K562 (cell line): ENCODE measurements around the gene IL2RG. TPM values are rescaled to one million over a fixed set of nuclear protein-coding genes. Genes with fewer than 3 reads are reported as not detected.

ENCODE experiments used
- CHD1 ChIP-seq: fragments of 200-600 bp; sonication (generic); IDR thresholded peaks from one replicate; pipeline ENCODE4 v1.6.1; 2012; ENCODE audit warnings: mild to moderate bottlenecking, moderate library complexity, low read length, inconsistent platforms
- GATA2 ChIP-seq: sonication (generic); formaldehyde crosslinking; IDR thresholded peaks from 2 replicates; pipeline ENCODE4 v1.4.0; 2020; ENCODE audit warnings: mild to moderate bottlenecking, missing genetic modification reagents
- GTF2E2 ChIP-seq: fragments of 200-800 bp; sonication (Bioruptor generic); IDR thresholded peaks from 2 replicates; pipeline ENCODE4 v1.6.1; 2016; ENCODE audit warnings: missing genetic modification characterization, missing compliant biosample characterization
- NRF1 ChIP-seq, 2 experiments: fragments of 450-650 bp; IDR thresholded peaks in 1 of 2; conservative IDR thresholded peaks in 1 of 2; 2 replicates each; pipeline ENCODE4 v1.6.1; 2014; ENCODE audit warnings: mild to moderate bottlenecking in 2 of 2
- PHTF2 ChIP-seq: fragments of 250-450 bp; sonication (Bioruptor Pico); IDR thresholded peaks from 2 replicates; pipeline ENCODE4 v1.5.0; 2021; ENCODE audit warnings: mild to moderate bottlenecking
- RBM39 ChIP-seq: fragments of 200-400 bp; formaldehyde crosslinking; optimal IDR thresholded peaks from 2 replicates; pipeline ENCODE3; 2018; ENCODE audit warnings: low read depth, low read length
- SP1 ChIP-seq: sonication (generic); formaldehyde crosslinking; IDR thresholded peaks from 2 replicates; pipeline ENCODE4 v1.8.1; 2022; ENCODE audit warnings: mild to moderate bottlenecking, missing genetic modification reagents
- SUPT5H ChIP-seq: fragments of 450-650 bp; IDR thresholded peaks from 2 replicates; pipeline ENCODE4 v1.6.1; 2016
- ZFX ChIP-seq: sonication (generic); formaldehyde crosslinking; IDR thresholded peaks from 2 replicates; pipeline ENCODE4 v1.8.0; 2022; ENCODE audit warnings: mild to moderate bottlenecking, missing genetic modification reagents, moderate library complexity
- ZNF175 ChIP-seq: fragments of 200-800 bp; sonication (Bioruptor generic); IDR thresholded peaks from 2 replicates; pipeline ENCODE4 v1.6.1; 2016; ENCODE audit warnings: low read depth, mild to moderate bottlenecking, missing genetic modification characterization, missing compliant biosample characterization
- polyA plus RNA-seq, 8 experiments: library from polyadenylated mRNA; depleted of rRNA in 4 of 8; stranded (reverse) in 5 of 8; unstranded in 3 of 8; fragments of >200 nt; fragmentation: Nextera tagmentation in 2 of 8; fragmentation: Illumina TruSeq in 1 of 8; extraction: Ambion mirVana in 2 of 8; extraction: Trizol in 1 of 8; gene quantifications; 2 replicates each; pipeline versions ENCODE4 v1.2.1 to v1.2.3, GENCODE V29; 2011 to 2014; ENCODE audit warnings: inconsistent platforms in 1 of 8, missing spikeins in 1 of 8
- total RNA-seq, 7 experiments: library from RNA; depleted of rRNA in 6 of 7; stranded (reverse); fragments of >200 nt in 6 of 7; fragmentation: Illumina TruSeq in 2 of 7; extraction: Trizol in 2 of 7; gene quantifications; 2 replicates each; pipeline versions ENCODE4 v1.2.1 to v1.2.3, GENCODE V29; 2011 to 2021; ENCODE audit warnings: low replicate concordance in 1 of 7
- TF ChIP-seq, protein P1 (sequence below): fragments of 450-650 bp; IDR thresholded peaks from 2 replicates; pipeline ENCODE4 v1.6.1; 2016; ENCODE audit warnings: low read depth
- TF ChIP-seq, protein P2 (sequence below): fragments of 450-650 bp; formaldehyde crosslinking; IDR thresholded peaks from 2 replicates; pipeline ENCODE4 v1.4.0; 2020; ENCODE audit warnings: mild to moderate bottlenecking, moderate library complexity
- TF ChIP-seq, protein P3 (sequence below), 2 experiments: fragments of 450-650 bp; conservative IDR thresholded peaks; 2 replicates each; pipeline ENCODE4 v1.6.1; 2017; ENCODE audit warnings: mild to moderate bottlenecking in 2 of 2, moderate library complexity in 2 of 2
- TF ChIP-seq, protein P4 (sequence below), 2 experiments: fragments of 450-650 bp in 1 of 2; sonication (generic) in 1 of 2; formaldehyde crosslinking; conservative IDR thresholded peaks; 2 replicates each; pipeline versions ENCODE4 v1.4.0 to v1.8.1; 2020 to 2022; ENCODE audit warnings: mild to moderate bottlenecking in 1 of 2, missing genetic modification reagents in 1 of 2

IL2RG gene
- total and polyA plus RNA-seq, 9 of the 15 experiments (the other 6 are each of a cell fraction or from before 2014, with no cell fraction given), result 5.5 to 55.4 (median 19.7) TPM

DNA sequence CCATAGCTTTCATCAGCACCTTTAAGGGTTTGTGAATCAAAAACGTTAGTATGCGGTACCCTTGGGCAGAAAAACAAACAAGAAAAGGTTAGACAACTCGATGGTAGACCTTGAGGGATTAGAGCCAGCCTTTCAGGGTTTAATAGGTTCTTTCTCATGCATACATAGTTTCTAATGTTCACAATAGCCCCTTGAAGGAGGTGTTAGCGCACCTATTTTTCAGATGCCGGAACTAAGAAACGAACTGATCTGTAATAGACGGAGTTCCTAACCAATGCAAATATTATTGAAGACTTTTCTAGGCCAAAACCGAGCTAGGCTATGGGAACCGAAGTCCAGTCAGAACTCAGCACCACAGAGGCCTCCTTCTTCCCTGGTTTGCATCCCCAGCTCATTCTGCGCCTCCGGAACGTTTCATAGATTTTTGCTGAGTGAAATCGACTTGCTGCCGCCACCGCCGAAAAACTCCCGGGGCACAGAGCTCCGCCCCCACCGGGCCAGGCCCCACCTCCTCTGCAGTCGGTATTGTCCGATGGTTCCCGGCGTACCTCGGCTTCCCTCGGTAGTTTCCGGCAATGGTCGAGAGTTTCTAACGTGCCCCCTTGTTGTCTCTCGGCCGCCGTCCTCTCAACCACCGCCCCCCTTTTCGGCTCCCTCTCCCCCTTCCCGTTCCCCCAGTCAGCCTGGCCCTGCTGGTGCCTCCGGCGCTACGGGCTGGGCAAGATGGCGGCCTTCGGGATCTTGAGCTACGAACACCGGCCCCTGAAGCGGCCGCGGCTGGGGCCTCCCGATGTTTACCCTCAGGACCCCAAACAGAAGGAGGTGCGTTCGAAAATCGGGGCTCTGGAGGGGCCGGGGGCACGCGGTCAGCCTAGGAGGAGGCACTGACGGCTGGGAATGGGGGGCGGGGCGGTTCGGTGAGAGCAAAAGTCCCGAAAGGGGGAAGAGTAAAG, 6.9 kb upstream of the IL2RG start, which contains the start of gene MED12 (continued):
- TF ChIP-seq, protein P1, sequence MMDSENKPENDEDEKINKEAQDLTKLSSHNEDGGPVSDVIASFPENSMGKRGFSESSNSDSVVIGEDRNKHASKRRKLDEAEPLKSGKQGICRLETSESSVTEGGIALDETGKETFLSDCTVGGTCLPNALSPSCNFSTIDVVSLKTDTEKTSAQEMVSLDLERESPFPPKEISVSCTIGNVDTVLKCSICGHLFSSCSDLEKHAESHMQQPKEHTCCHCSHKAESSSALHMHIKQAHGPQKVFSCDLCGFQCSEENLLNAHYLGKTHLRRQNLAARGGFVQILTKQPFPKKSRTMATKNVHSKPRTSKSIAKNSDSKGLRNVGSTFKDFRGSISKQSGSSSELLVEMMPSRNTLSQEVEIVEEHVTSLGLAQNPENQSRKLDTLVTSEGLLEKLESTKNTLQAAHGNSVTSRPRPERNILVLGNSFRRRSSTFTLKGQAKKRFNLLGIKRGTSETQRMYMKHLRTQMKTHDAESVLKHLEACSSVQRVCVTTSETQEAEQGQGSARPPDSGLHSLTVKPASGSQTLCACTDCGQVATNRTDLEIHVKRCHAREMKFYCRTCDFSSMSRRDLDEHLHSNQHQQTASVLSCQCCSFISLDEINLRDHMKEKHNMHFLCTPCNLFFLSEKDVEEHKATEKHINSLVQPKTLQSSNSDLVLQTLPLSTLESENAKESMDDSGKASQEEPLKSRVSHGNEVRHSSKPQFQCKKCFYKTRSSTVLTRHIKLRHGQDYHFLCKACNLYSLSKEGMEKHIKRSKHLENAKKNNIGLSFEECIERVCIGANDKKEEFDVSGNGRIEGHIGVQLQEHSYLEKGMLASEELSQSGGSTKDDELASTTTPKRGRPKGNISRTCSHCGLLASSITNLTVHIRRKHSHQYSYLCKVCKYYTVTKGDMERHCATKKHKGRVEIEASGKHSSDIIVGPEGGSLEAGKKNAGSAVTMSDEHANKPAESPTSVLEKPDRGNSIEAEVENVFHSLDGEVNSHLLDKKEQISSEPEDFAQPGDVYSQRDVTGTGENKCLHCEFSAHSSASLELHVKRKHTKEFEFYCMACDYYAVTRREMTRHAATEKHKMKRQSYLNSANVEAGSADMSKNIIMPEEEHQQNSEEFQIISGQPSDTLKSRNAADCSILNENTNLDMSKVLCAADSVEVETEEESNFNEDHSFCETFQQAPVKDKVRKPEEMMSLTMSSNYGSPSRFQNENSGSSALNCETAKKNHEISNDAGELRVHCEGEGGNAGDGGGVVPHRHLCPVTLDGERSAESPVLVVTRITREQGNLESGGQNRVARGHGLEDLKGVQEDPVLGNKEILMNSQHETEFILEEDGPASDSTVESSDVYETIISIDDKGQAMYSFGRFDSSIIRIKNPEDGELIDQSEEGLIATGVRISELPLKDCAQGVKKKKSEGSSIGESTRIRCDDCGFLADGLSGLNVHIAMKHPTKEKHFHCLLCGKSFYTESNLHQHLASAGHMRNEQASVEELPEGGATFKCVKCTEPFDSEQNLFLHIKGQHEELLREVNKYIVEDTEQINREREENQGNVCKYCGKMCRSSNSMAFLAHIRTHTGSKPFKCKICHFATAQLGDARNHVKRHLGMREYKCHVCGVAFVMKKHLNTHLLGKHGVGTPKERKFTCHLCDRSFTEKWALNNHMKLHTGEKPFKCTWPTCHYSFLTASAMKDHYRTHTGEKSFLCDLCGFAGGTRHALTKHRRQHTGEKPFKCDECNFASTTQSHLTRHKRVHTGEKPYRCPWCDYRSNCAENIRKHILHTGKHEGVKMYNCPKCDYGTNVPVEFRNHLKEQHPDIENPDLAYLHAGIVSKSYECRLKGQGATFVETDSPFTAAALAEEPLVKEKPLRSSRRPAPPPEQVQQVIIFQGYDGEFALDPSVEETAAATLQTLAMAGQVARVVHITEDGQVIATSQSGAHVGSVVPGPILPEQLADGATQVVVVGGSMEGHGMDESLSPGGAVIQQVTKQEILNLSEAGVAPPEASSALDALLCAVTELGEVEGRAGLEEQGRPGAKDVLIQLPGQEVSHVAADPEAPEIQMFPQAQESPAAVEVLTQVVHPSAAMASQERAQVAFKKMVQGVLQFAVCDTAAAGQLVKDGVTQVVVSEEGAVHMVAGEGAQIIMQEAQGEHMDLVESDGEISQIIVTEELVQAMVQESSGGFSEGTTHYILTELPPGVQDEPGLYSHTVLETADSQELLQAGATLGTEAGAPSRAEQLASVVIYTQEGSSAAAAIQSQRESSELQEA, result peak; percentile 81
- no peak for TF ChIP-seq GATA2
- TF ChIP-seq SUPT5H, result peak; percentile 70
- TF ChIP-seq, protein P2, sequence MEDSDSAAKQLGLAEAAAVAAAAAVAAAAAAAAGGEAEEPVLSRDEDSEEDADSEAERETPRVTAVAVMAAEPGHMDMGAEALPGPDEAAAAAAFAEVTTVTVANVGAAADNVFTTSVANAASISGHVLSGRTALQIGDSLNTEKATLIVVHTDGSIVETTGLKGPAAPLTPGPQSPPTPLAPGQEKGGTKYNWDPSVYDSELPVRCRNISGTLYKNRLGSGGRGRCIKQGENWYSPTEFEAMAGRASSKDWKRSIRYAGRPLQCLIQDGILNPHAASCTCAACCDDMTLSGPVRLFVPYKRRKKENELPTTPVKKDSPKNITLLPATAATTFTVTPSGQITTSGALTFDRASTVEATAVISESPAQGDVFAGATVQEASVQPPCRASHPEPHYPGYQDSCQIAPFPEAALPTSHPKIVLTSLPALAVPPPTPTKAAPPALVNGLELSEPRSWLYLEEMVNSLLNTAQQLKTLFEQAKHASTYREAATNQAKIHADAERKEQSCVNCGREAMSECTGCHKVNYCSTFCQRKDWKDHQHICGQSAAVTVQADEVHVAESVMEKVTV (CRISPR knock-in tag), result peak; percentile 69
- 0 out of 4 replicates have a peak, but pooled peaks of 1 of the 2 experiments have one; percentile 20 for TF ChIP-seq NRF1 (conservative IDR thresholded peaks at IDR 0.05 in 1 of 2, IDR thresholded peaks at IDR 0.05 in 1 of 2)
- TF ChIP-seq GTF2E2 (tag), result peak; percentile 57; the same call in 1 of the 2 replicates
- TF ChIP-seq RBM39, result no peak
- no peak for TF ChIP-seq PHTF2 (CRISPR knock-in tag)
- no peak for TF ChIP-seq ZNF175 (CRISPR knock-in tag)
- peak; percentile 28 for TF ChIP-seq CHD1
- TF ChIP-seq, protein P3, sequence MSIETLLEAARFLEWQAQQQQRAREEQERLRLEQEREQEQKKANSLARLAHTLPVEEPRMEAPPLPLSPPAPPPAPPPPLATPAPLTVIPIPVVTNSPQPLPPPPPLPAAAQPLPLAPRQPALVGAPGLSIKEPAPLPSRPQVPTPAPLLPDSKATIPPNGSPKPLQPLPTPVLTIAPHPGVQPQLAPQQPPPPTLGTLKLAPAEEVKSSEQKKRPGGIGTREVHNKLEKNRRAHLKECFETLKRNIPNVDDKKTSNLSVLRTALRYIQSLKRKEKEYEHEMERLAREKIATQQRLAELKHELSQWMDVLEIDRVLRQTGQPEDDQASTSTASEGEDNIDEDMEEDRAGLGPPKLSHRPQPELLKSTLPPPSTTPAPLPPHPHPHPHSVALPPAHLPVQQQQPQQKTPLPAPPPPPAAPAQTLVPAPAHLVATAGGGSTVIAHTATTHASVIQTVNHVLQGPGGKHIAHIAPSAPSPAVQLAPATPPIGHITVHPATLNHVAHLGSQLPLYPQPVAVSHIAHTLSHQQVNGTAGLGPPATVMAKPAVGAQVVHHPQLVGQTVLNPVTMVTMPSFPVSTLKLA (conservative IDR thresholded peaks at IDR 0.05), result peak in 1 of 2 experiments; percentile 47; a peak in 1 of 4 replicates
- TF ChIP-seq, protein P4, sequence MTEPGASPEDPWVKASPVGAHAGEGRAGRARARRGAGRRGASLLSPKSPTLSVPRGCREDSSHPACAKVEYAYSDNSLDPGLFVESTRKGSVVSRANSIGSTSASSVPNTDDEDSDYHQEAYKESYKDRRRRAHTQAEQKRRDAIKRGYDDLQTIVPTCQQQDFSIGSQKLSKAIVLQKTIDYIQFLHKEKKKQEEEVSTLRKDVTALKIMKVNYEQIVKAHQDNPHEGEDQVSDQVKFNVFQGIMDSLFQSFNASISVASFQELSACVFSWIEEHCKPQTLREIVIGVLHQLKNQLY (CRISPR knock-in tag; conservative IDR thresholded peaks at IDR 0.05), result no peak
- peak; percentile 79 for TF ChIP-seq ZFX (CRISPR knock-in tag)
- TF ChIP-seq SP1, result 0 out of 2 replicates have a peak, but pooled peaks have one; percentile 34
